Measurements from ENCODE around the gene CHID1.

CHID1 gene

DNA sequence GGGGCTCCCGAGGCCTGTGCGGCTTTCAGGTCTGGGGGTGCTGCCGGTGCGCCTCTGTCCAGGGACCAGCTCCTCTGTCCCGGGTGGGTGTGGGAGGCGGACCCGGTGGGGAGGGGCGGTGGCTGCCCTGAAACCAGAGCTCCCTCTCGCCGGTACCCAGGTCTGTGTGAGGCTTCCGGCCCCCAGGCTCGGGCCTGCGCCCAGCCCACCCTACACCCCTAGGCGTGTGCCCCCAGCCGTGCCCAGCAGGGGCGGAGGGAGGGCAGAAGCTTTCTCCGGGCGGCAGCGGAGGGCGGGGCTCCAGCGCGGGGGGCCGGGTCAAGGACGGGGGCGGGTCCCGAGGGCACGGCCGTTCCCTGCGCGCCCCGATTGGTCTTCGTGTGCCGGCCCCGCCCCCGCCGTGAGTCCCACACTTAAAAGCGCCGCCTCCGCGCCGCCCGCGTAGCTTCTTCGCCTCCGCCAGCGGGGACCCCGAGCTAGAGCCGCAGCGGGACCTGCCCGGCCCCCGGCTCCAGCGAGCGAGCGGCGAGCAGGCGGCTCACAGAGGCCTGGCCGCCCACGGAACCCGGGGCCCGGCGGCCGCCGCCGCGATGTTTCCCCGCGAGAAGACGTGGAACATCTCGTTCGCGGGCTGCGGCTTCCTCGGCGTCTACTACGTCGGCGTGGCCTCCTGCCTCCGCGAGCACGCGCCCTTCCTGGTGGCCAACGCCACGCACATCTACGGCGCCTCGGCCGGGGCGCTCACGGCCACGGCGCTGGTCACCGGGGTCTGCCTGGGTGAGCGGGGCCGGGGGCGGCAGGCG lies 91.3 kb downstream of the CHID1 start:
- FAIRE-seq, result no peak

DNA sequence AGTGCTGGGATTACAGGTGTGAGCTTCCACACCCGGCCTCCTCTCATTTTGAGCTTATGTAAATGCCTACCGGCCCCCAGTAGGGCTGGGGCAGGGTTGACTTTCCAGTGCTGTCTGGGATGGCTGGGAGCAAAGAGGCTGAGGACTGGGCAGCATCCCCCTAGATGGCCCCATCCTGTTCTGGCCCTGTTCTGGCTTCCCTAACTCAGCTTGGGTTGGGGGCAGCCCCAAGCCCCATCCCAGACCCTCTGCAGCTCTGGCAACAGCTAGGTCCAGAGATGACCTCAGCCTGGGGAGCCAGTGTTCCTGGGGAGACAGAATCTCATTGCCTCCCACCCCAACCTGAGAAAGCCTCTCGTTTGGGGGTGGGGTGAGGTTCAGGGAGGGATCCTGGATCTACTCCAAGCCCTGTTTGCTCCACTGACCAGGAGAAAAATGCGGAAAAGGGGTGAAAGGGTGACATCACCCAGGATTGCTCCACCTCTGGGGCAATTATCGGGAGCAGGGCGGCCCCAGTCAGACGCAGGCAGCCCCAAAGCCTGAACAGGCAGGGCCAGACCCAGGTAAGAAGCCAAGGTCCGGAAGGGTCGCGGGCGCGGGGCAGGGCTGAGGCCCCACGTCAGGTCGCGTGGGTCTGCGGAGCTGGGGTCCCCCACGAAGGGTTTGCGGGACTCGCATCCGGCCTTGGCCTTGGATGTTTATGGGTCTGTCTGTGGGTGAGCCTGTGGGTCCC lies 92.0 kb downstream of the CHID1 start, which contains the start of gene PNPLA2:
PNPLA2 (plus strand) TSS at position 519 of the 733 bp plus-strand sequence. CDS start 805 bp downstream, outside the sequence.
- FAIRE-seq, result no peak

Measured in A204.1 (cell line).